Esophagus muscularis mucosa (tissue), 4 donors: ENCODE results near the gene FAM131A. TPM values are rescaled to one million over a fixed set of nuclear protein-coding genes. Genes with fewer than 3 reads are reported as not detected.
A peak's percentile ranks its signal among the peaks of the same experiment; 100 is the strongest.
"Not testable (repeated sequence)": the region's sequence is repeated elsewhere in the genome, so short reads cannot be mapped to it uniquely, and the experiment has no call there.

Source experiments
- DNase-seq: peaks from one replicate; pipeline ENCODE4 v3.0.0-alpha.2; 2017; ENCODE audit errors: extremely low spot score
- H3K27ac ChIP-seq, 4 donors: fragments of 200-600 bp; sonication (generic); replicated peaks in 1 of 4; 1 replicate in 3 of 4; 2 replicates in 1 of 4; pipeline ENCODE4 v1.5.1; 2016 to 2019; ENCODE audit warnings: mild to moderate bottlenecking in 1 of 4
- H3K27me3 ChIP-seq, 4 donors: fragments of 200-600 bp; sonication (generic); one replicate each; pipeline versions ENCODE4 v1.5.1 to v1.6.0; 2016 to 2019
- H3K36me3 ChIP-seq, 4 donors: fragments of 200-600 bp; sonication (generic); one replicate each; pipeline ENCODE4 v1.5.1; 2016 to 2019
- H3K4me1 ChIP-seq, 4 donors: fragments of 200-600 bp; sonication (generic); one replicate each; pipeline ENCODE4 v1.5.1; 2016 to 2019
- H3K4me3 ChIP-seq, 4 donors: fragments of 200-600 bp; sonication (generic); 1 replicate in 2 of 4; 2 replicates in 2 of 4; pipeline ENCODE4 v1.5.1; 2016 to 2019; ENCODE audit warnings: mild to moderate bottlenecking in 4 of 4, moderate library complexity in 1 of 4
- H3K9me3 ChIP-seq, 4 donors: fragments of 200-600 bp; sonication (generic); 1 replicate in 3 of 4; 2 replicates in 1 of 4; pipeline ENCODE4 v1.5.1; 2016 to 2019
- CTCF ChIP-seq, 3 experiments: fragments of 200-600 bp in 2 of 3; fragments of 450-650 bp in 1 of 3; sonication (generic) in 2 of 3; IDR thresholded peaks; one replicate each; pipeline ENCODE4 v1.5.1; 2017 to 2019; ENCODE audit warnings: antibody characterized with exemption in 3 of 3, mild to moderate bottlenecking in 2 of 3, moderate library complexity in 1 of 3
- EP300 ChIP-seq: sonication (generic); formaldehyde crosslinking; IDR thresholded peaks from one replicate; pipeline ENCODE4 v1.6.1; 2017; ENCODE audit warnings: antibody characterized with exemption
- POLR2A ChIP-seq: fragments of 450-650 bp; IDR thresholded peaks from one replicate; pipeline ENCODE4 v1.6.1; 2017; ENCODE audit warnings: antibody characterized with exemption, moderate library complexity, mild to moderate bottlenecking, low read depth
- POLR2AphosphoS5 ChIP-seq, 2 donors: sonication (generic); formaldehyde crosslinking; IDR thresholded peaks; one replicate each; pipeline ENCODE4 v1.6.1; 2017; ENCODE audit warnings: antibody characterized with exemption in 2 of 2
- WGBS: methylation state at CpG from one replicate; pipeline ENCODE4 v1.1.5; 2018; 5-methylcytosine and 5-hydroxymethylcytosine counted together
- intact Hi-C: fragments of 100-400 bp; cut with DNase I; formaldehyde crosslinking; loops from one replicate; pipeline ENCODE4 v1.15.1; 2023
- total RNA-seq, 4 donors: library from RNA; depleted of rRNA; stranded (reverse); fragments of >200 nt; gene quantifications; one replicate each; pipeline versions ENCODE4 v1.1.0 to v1.2.1, GENCODE V29; 2016

FAM131A gene
- total RNA-seq, 4 donors from 2014 or later = 40.3 to 71.0 (median 59.9) TPM

- H3K4me3 ChIP-seq = peak overlapping the region; percentile 84 to 97 (median 90)
- H3K27ac ChIP-seq = peak overlapping the region; percentile 98 to 99 (median 99)
- 45% methylated on average over 8 of the region's 8 CpGs for WGBS
- TF ChIP-seq EP300 (no peak), POLR2A (no peak), CTCF (IDR thresholded peaks at IDR 0.05) (no peak)
- intact Hi-C loops = no loop called here
- no peak for DNase-seq
- H3K27me3 ChIP-seq = no peaks in the 10 kb centered on the region
- H3K4me1 ChIP-seq = peaks cover 38 to 64% (median 49%) of the 10 kb centered on the region in 4 donors
- peaks cover 23 to 49% (median 43%) of the 10 kb centered on the region in 4 donors for H3K36me3 ChIP-seq
- no peaks in the 10 kb centered on the region for H3K9me3 ChIP-seq
Observed at GRCh38 chr3:184339001-184339400, 1.6 kb downstream of the FAM131A start.

GRCh38 chr3:184339451-184340135, 2.2 kb downstream of the FAM131A start:
- peak overlapping the region; percentile 98 to 99 (median 99) for H3K27ac ChIP-seq
- whole genome bisulfite sequencing = 78% methylated on average over 19 of the region's 19 CpGs

GRCh38 chr3:184341925-184342324, 4.5 kb downstream of the FAM131A start:
- peaks cover 27 to 52% (median 51%) of the 10 kb centered on the region in 4 donors for H3K36me3 ChIP-seq
- intact Hi-C loops = loop anchor here (5.0 kb wide), 1 partner anchor 40 kb away; no protein-coding TSS in a partner anchor
- no peak for DNase-seq

More at GRCh38 chr3:184339451-184340135, 2.2 kb downstream of the FAM131A start:
- Histone ChIP-seq H3K4me1 (peaks cover 38 to 64% (median 48%) of the 10 kb centered on the region in 4 donors), H3K36me3 (peaks cover 21 to 49% (median 43%) of the 10 kb centered on the region in 4 donors), H3K4me3 (peak overlapping the region in 1 of 4 donors; percentile 89)
- not testable (repeated sequence) for H3K27me3 ChIP-seq, DNase-seq, H3K9me3 ChIP-seq
- intact Hi-C loops = loop anchor here (5.0 kb wide), 1 partner anchor 37 kb away; no protein-coding TSS in a partner anchor

GRCh38 chr3:184343200-184343876, 5.9 kb downstream of the FAM131A start:
- no peak overlapping the region for H3K4me3 ChIP-seq
- no peaks in the 10 kb centered on the region for H3K9me3 ChIP-seq
- intact Hi-C loops = loop anchor here (5.0 kb wide), 1 partner anchor 41 kb away; no protein-coding TSS in a partner anchor
- TF ChIP-seq POLR2A (no peak), EP300 (no peak), POLR2AphosphoS5 (IDR thresholded peaks at IDR 0.05) (no peak), CTCF (IDR thresholded peaks at IDR 0.05) (no peak)
- no peak for DNase-seq
- no peak overlapping the region for H3K27ac ChIP-seq
- whole genome bisulfite sequencing = 68% methylated on average over 5 of the region's 5 CpGs
- H3K4me1 ChIP-seq = peaks cover 21 to 46% (median 31%) of the 10 kb centered on the region in 4 donors
- H3K27me3 ChIP-seq = no peaks in the 10 kb centered on the region
- peaks cover 27 to 58% (median 53%) of the 10 kb centered on the region in 4 donors for H3K36me3 ChIP-seq

More at GRCh38 chr3:184341925-184342324, 4.5 kb downstream of the FAM131A start:
- TF ChIP-seq POLR2A (no peak), POLR2AphosphoS5 (IDR thresholded peaks at IDR 0.05) (no peak), CTCF (IDR thresholded peaks at IDR 0.05) (no peak), EP300 (no peak)
- Histone ChIP-seq H3K4me1 (peaks cover 35 to 60% (median 43%) of the 10 kb centered on the region in 4 donors), H3K4me3 (no peak overlapping the region), H3K27me3 (no peaks in the 10 kb centered on the region), H3K9me3 (no peaks in the 10 kb centered on the region), H3K27ac (no peak overlapping the region)
- WGBS = 85% methylated on average over 7 of the region's 7 CpGs
